H1 (cell line): Measurements from ENCODE around the gene DVL1. TPM values are rescaled to one million over a fixed set of nuclear protein-coding genes. Genes with fewer than 3 reads are reported as not detected.
A peak's percentile ranks its signal among the peaks of the same experiment; 100 is the strongest.

ENCODE experiments used
- CTCF ChIA-PET: fragments of 300-600 bp; sonication (Branson Sonifier 250); formaldehyde crosslinking; loops from one replicate; lab custom pipeline; 2021; ENCODE audit not compliant: partially characterized antibody; lab: Charles Lee
- POLR2A ChIA-PET: fragments of 300-600 bp; sonication (Branson Sonifier 250); formaldehyde crosslinking; loops from one replicate; lab custom pipeline; 2021; ENCODE audit warnings: inconsistent platforms; ENCODE audit not compliant: partially characterized antibody; lab: Charles Lee
- DNase-seq, 2 experiments: peaks; one replicate each; pipeline versions ENCODE4 v3.0.0 to v3.0.0-alpha.2; 2010 to 2022; ENCODE audit warnings: low spot score in 2 of 2, low read depth in 1 of 2, mixed read lengths in 1 of 2
- FAIRE-seq: peaks from 2 replicates; lab custom pipeline; 2011; peaks lifted over from hg19 to GRCh38; lab: Jason Lieb, UNC
- H2AFZ ChIP-seq: 2 replicates; pipeline ENCODE4 v1.8.1; 2012; ENCODE audit warnings: low read length, inconsistent platforms
- H2AK5ac ChIP-seq: 2 replicates; pipeline ENCODE4 v1.6.1; 2013; ENCODE audit warnings: low read depth, low read length
- H2BK120ac ChIP-seq: replicated peaks from 2 replicates; pipeline ENCODE3; 2013; ENCODE audit warnings: low read depth, low read length, inconsistent platforms
- H2BK12ac ChIP-seq: 2 replicates; pipeline ENCODE4 v1.6.1; 2013; ENCODE audit warnings: low read depth, low read length
- H2BK15ac ChIP-seq: 2 replicates; pipeline ENCODE4 v1.6.1; 2013; ENCODE audit warnings: low read length
- H2BK20ac ChIP-seq: 2 replicates; pipeline ENCODE4 v1.6.1; 2013; ENCODE audit warnings: low read length
- H2BK5ac ChIP-seq: 2 replicates; pipeline ENCODE4 v1.6.1; 2013; ENCODE audit warnings: low read depth, low read length
- H3K14ac ChIP-seq: 2 replicates; pipeline ENCODE4 v1.6.1; 2013; ENCODE audit warnings: inconsistent platforms; ENCODE audit not compliant: insufficient read length
- H3K18ac ChIP-seq: 2 replicates; pipeline ENCODE4 v1.6.1; 2013; ENCODE audit warnings: low read length; ENCODE audit errors: extremely low read depth
- H3K23ac ChIP-seq: 2 replicates; pipeline ENCODE4 v1.6.1; 2013; ENCODE audit warnings: inconsistent platforms; ENCODE audit not compliant: insufficient read length
- H3K23me2 ChIP-seq: 2 replicates; pipeline ENCODE4 v1.6.1; 2013; ENCODE audit warnings: low read depth, low read length
- H3K27ac ChIP-seq: 2 replicates; pipeline ENCODE4 v1.6.1; 2011; ENCODE audit warnings: low read depth, low read length, inconsistent platforms
- H3K27me3 ChIP-seq, 4 experiments: replicated peaks in 1 of 4; 1 replicate in 1 of 4; 2 replicates in 3 of 4; pipeline versions ENCODE4 v1.6.1 to v1.8.1; 2011 to 2013; ENCODE audit warnings: low read length in 3 of 4, mild to moderate bottlenecking in 3 of 4, inconsistent platforms in 2 of 4, mixed read lengths in 2 of 4, moderate library complexity in 1 of 4; ENCODE audit not compliant: control insufficient read depth in 3 of 4, insufficient read depth in 3 of 4; ENCODE audit errors: extremely low read depth in 1 of 4
- H3K36me3 ChIP-seq, 4 experiments: 2 replicates each; pipeline versions ENCODE4 v1.6.1 to v1.8.1; 2011 to 2013; ENCODE audit warnings: mild to moderate bottlenecking in 4 of 4, low read length in 3 of 4, moderate library complexity in 2 of 4, control low read depth in 1 of 4, inconsistent platforms in 1 of 4; ENCODE audit not compliant: insufficient read depth in 4 of 4, control insufficient read depth in 2 of 4
- H3K4ac ChIP-seq: replicated peaks from 2 replicates; pipeline ENCODE3; 2013; ENCODE audit warnings: low read length, low read depth, mixed read lengths, inconsistent platforms; ENCODE audit not compliant: insufficient read length
- H3K4me1 ChIP-seq, 4 experiments: replicated peaks in 1 of 4; 1 replicate in 1 of 4; 2 replicates in 3 of 4; pipeline versions ENCODE4 v1.6.1 to v1.8.1; 2011 to 2013; ENCODE audit warnings: low read length in 3 of 4, inconsistent platforms in 2 of 4, mixed read lengths in 1 of 4; ENCODE audit not compliant: insufficient read depth in 4 of 4, control insufficient read depth in 3 of 4
- H3K4me2 ChIP-seq, 2 experiments: 2 replicates each; pipeline versions ENCODE4 v1.6.1 to v1.8.1; 2011 to 2013; ENCODE audit warnings: low read depth in 2 of 2, low read length in 2 of 2, control low read depth in 1 of 2, inconsistent platforms in 1 of 2, mild to moderate bottlenecking in 1 of 2; ENCODE audit not compliant: insufficient read depth in 1 of 2
- H3K4me3 ChIP-seq, 4 experiments: fragments of 200-600, 300-600 bp in 1 of 4; sonication (generic), shearing (Covaris generic), sonication (Bioruptor Twin) in 1 of 4; 2 replicates each; pipeline versions ENCODE4 v1.5.1 to v1.8.1; 2011 to 2016; ENCODE audit warnings: low read length in 4 of 4, low read depth in 3 of 4, control low read depth in 2 of 4, inconsistent platforms in 2 of 4, mild to moderate bottlenecking in 2 of 4, mixed read lengths in 1 of 4, moderate library complexity in 1 of 4; ENCODE audit not compliant: insufficient read depth in 2 of 4; ENCODE audit errors: extremely low read depth in 1 of 4
- H3K56ac ChIP-seq: replicated peaks from 2 replicates; pipeline ENCODE3; 2013; ENCODE audit warnings: low read depth, mild to moderate bottlenecking, mixed read lengths, low read length, inconsistent platforms; ENCODE audit not compliant: insufficient read length
- H3K79me1 ChIP-seq: 2 replicates; pipeline ENCODE4 v1.6.1; 2013; ENCODE audit warnings: low read depth, low read length, control low read depth
- H3K79me2 ChIP-seq, 2 experiments: 2 replicates each; pipeline versions ENCODE4 v1.6.1 to v1.8.1; 2012 to 2013; ENCODE audit warnings: low read length in 2 of 2, mild to moderate bottlenecking in 2 of 2, inconsistent platforms in 1 of 2; ENCODE audit not compliant: insufficient read depth in 2 of 2, control insufficient read depth in 1 of 2
- H3K9ac ChIP-seq, 4 experiments: replicated peaks in 1 of 4; 1 replicate in 1 of 4; 2 replicates in 3 of 4; pipeline versions ENCODE4 v1.6.1 to v1.8.1; 2011 to 2013; ENCODE audit warnings: low read depth in 3 of 4, low read length in 3 of 4, control low read depth in 2 of 4, mild to moderate bottlenecking in 2 of 4, moderate library complexity in 2 of 4, inconsistent platforms in 1 of 4; ENCODE audit errors: extremely low read depth in 1 of 4
- H3K9me3 ChIP-seq, 2 experiments: 2 replicates each; pipeline versions ENCODE4 v1.6.1 to v1.8.1; 2012 to 2013; ENCODE audit warnings: mild to moderate bottlenecking in 2 of 2, moderate library complexity in 2 of 2, control low read depth in 1 of 2, inconsistent platforms in 1 of 2, low read depth in 1 of 2, low read length in 1 of 2, mixed read lengths in 1 of 2; ENCODE audit not compliant: insufficient read depth in 2 of 2
- H4K20me1 ChIP-seq, 2 experiments: replicated peaks in 1 of 2; 2 replicates each; pipeline versions ENCODE3 to v1.8.1; 2011 to 2013; ENCODE audit warnings: inconsistent platforms in 2 of 2, low read length in 2 of 2, mild to moderate bottlenecking in 1 of 2; ENCODE audit not compliant: insufficient read depth in 2 of 2, control insufficient read depth in 1 of 2
- H4K5ac ChIP-seq: 2 replicates; pipeline ENCODE4 v1.6.1; 2013; ENCODE audit warnings: low read length, low read depth, mixed read lengths, inconsistent platforms; ENCODE audit not compliant: insufficient read length
- H4K8ac ChIP-seq: 2 replicates; pipeline ENCODE4 v1.8.0; 2013; ENCODE audit warnings: mild to moderate bottlenecking, moderate library complexity, low read length, inconsistent platforms; ENCODE audit not compliant: insufficient read depth; ENCODE audit errors: extremely low read depth
- H4K91ac ChIP-seq: replicated peaks from 2 replicates; pipeline ENCODE3; 2013; ENCODE audit warnings: low read length, mixed read lengths, inconsistent platforms; ENCODE audit not compliant: insufficient read length
- ATF2 ChIP-seq: IDR thresholded peaks from 2 replicates; pipeline ENCODE4 v1.6.1; 2012; ENCODE audit warnings: low read length, inconsistent platforms
- CTCF ChIP-seq, 3 experiments: IDR thresholded peaks; 1 replicate in 2 of 3; 2 replicates in 1 of 3; pipeline versions ENCODE4 v1.5.1 to v1.6.1; 2011; ENCODE audit warnings: low read length in 3 of 3, mild to moderate bottlenecking in 3 of 3, inconsistent platforms in 2 of 3, low read depth in 1 of 3, moderate library complexity in 1 of 3; ENCODE audit not compliant: insufficient read depth in 1 of 3; ENCODE audit errors: control extremely low read depth in 1 of 3
- E2F6 ChIP-seq: IDR thresholded peaks from 2 replicates; pipeline ENCODE4 v1.6.1; 2012; ENCODE audit warnings: inconsistent platforms
- EGR1 ChIP-seq: IDR thresholded peaks from 2 replicates; pipeline ENCODE4 v1.6.1; 2011; ENCODE audit warnings: low read depth, low read length, borderline replicate concordance
- SIX5 ChIP-seq: IDR thresholded peaks from 2 replicates; pipeline ENCODE4 v1.6.1; 2011; ENCODE audit warnings: mild to moderate bottlenecking, low read depth, low read length
- SUZ12 ChIP-seq: fragments of 200-600 bp; sonication (generic); IDR thresholded peaks from 2 replicates; pipeline ENCODE4 v1.6.1; 2012; ENCODE audit warnings: mild to moderate bottlenecking, inconsistent platforms, low read length, moderate library complexity, mixed read lengths
- TAF7 ChIP-seq: optimal IDR thresholded peaks from 2 replicates; pipeline ENCODE3; 2011; ENCODE audit warnings: low read depth, mild to moderate bottlenecking, inconsistent platforms, low read length, moderate library complexity, borderline replicate concordance
- WGBS, 2 experiments: shearing (Covaris generic) in 1 of 2; methylation state at CpG; one replicate each; pipeline versions ENCODE4 v1.1.6 to v1.1.7; 2013 to 2015; ENCODE audit warnings: low lambda C conversion rate in 2 of 2, mixed read lengths in 2 of 2, inconsistent platforms in 1 of 2, low coverage in 1 of 2, missing lambda C conversion rate in 1 of 2; ENCODE audit not compliant: insufficient replicate concordance in 2 of 2, insufficient coverage in 1 of 2, insufficient read length in 1 of 2; ENCODE audit errors: extremely low coverage in 1 of 2, missing lambda C conversion rate in 1 of 2; 5-methylcytosine and 5-hydroxymethylcytosine counted together
- polyA plus RNA-seq, 7 experiments: library from polyadenylated mRNA; depleted of rRNA in 3 of 7; stranded (reverse) in 5 of 7; unstranded in 2 of 7; fragments of >200 nt in 5 of 7; fragments of 200-250 nt in 2 of 7; gene quantifications; 1 replicate in 5 of 7; 2 replicates in 1 of 7; 4 replicates in 1 of 7; pipeline versions ENCODE4 v1.2.1 to v1.2.3, GENCODE V29; 2011 to 2013; ENCODE audit warnings: missing spikeins in 2 of 7, mixed read lengths in 2 of 7
- total RNA-seq: library from RNA; stranded (reverse); fragmentation: NEBNext Ultra II Directional; extraction: Animal tissue kit (Norgen Biotek cat#: 25700); gene quantifications from 2 replicates; pipeline ENCODE4 v1.2.1, GENCODE V29; 2021

The DVL1 gene
- total and polyA plus RNA-seq, 2 of the 8 experiments (the other 6 are each of a cell fraction or from before 2014, with no cell fraction given): 39.4 to 58.9 TPM

GRCh38 chr1:1310476-1311053 lies 38.7 kb downstream of the DVL1 start:
- Histone ChIP-seq H2AFZ (no peak overlapping the region), H3K4me3 (no peak overlapping the region), H4K91ac (no peak overlapping the region), H2BK120ac (no peak overlapping the region), H4K8ac (peak overlapping the region; percentile 57), H2AK5ac (no peak overlapping the region), H3K23me2 (peaks cover 21% of the 10 kb centered on the region; the same call in 1 of the 2 replicates), H2BK5ac (no peak overlapping the region), H3K14ac (no peak overlapping the region), H4K20me1 (peaks cover 5 to 27% of the 10 kb centered on the region in 2 experiments), H3K9ac (no peak overlapping the region), H2BK20ac (no peak overlapping the region), H3K4me1 (peaks cover 0 to 35% (median 20%) of the 10 kb centered on the region in 4 experiments; a peak in 6 of 7 replicates), H3K18ac (no peak overlapping the region), H3K79me1 (peaks cover 4% of the 10 kb centered on the region), H3K4me2 (no peak overlapping the region), H2BK15ac (no peak overlapping the region), H2BK12ac (no peak overlapping the region), H3K36me3 (peaks cover 17 to 44% (median 37%) of the 10 kb centered on the region in 4 experiments), H3K4ac (no peak overlapping the region), H3K27ac (no peak overlapping the region), H3K27me3 (peaks cover 0 to 4% (median 1%) of the 10 kb centered on the region in 4 experiments; a peak in 1 of 7 replicates), H3K79me2 (peaks cover 0 to 6% of the 10 kb centered on the region in 2 experiments; a peak in 1 of 4 replicates), H3K23ac (no peak overlapping the region), H3K56ac (no peak overlapping the region), H4K5ac (no peak overlapping the region), H3K9me3 (no peaks in the 10 kb centered on the region)
- CTCF ChIA-PET: interaction anchor here (0.6 to 2.8 kb wide), 9 partner anchors 9 to 217 kb away, joined by 3 to 9 read pairs (median 3); no protein-coding TSS in a partner anchor
- POLR2A ChIA-PET: interaction anchor here (0.8 to 10.1 kb wide), 14 partner anchors 8 to 255 kb away, joined by 3 to 134 read pairs (median 4); partner anchors contain the start of genes ATAD3A, CPTP, INTS11 and TAS1R3
- 94% methylated on average over 21 of the region's 21 CpGs; no CpG with 5 or more reads in 1 of the 2 experiments for WGBS, 2 experiments
- no peak for DNase-seq
- no peak for FAIRE-seq
- TF ChIP-seq SUZ12 (no peak), CTCF (IDR thresholded peaks at IDR 0.05; ENCODE audit: control extremely low read depth in 1 of 3, insufficient read depth in 1 of 3, low read depth in 1 of 3, low read length in 3 of 3) (no peak), SIX5 (no peak), ATF2 (no peak), E2F6 (no peak), EGR1 (no peak), TAF7 (no peak)
